Activated T-cell treated with anti-CD3 and anti-CD28 coated beads, Interleukin-2, amount 50 U/mL, for 48 hours (primary cell): Measurements from ENCODE around the gene MVB12B.

ENCODE experiments used
- DNase-seq, 2 experiments: peaks; one replicate each; pipeline ENCODE4 v3.0.0-alpha.2; 2020

Gene MVB12B

DNA sequence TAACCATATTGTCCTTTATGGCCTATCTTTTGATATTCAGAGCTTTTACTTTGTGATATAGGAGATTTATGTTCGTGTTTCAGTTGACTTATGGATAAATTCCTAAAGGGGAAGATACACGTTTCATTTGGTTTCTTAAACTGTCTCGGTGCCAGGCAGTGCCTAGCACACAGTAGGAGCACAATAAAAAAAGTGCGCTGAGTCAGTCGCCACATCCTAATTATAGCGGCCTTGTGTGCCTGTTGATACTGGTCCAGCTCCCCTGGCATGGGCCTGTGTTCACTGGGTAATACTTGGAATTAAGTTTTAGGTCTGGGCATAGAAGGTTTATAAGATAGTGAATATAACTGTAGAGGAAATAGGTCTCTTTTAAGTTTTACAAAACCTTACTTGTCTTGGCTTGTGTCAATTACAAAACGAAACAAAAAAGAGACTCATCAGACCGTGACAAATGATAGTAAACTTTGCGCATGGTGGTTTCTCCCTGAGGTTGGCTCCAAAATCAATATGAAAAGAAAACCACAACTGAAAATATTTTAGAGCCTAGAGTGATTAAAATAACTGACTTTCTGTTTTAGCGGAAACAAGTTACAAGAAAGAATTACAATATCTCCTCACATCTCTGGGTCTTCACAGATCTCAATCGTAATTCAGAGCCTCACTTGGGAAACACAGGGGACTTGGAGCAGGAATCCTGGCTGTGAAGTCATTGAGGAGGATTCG is 84.8 kb downstream of the MVB12B start:
- DNase-seq: no peak

DNA sequence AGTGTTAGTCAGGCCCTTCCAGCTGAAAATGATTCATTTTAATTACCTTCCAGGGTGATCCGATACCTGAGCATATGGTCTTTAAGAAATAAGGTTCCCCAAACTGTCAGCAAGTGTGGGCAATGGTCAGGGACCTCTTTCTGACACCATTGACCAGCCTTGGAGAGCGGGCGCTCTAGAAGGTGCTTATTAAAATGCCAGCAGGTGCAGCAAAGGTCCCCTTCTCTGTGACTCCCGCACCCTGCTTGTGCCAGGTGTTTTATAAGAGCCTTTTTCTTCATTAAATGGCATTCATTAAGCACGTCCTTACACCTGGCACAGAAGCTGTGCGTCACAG is 85.3 kb downstream of the MVB12B start:
- DNase-seq: no peak

GRCh38 chr9:126412905-126413304 is 86.3 kb downstream of the MVB12B start:
- no peak for DNase-seq

DNA sequence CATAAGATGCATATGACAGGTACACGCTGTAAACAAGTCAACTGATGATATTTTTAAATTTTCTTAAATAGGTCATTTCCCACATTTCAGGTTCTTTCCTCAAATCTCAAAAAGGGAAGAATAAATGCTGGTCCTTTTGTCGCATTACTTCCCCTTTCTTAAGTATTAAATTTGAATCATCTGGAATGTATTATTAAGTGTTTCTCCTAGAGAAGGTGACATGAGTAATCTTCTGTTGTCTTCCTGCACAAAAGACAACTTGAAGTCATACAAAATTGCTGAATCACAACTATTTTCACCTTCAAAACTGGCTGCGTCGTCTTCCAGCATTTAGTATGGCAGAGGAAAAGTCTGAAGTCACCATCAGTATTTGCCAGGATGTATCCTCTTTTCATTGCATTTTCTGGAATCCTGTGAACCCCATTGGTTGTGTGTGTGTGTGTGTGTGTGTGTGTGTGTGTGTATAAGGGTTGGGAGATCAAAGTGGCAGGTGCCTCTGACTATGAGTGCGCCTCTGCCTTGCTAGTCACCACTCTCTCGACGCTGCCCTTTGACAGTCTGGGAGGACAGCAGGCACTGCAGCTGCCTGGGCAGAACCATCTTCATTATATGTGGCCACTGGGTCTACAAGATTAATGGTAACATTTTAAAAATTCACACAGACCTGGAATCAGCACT is 86.9 kb downstream of the MVB12B start:
- DNase-seq: no peak

- no peak for DNase-seq
These were observed 89.2 kb downstream of the MVB12B start for GRCh38 chr9:126415741-126416370.

DNA sequence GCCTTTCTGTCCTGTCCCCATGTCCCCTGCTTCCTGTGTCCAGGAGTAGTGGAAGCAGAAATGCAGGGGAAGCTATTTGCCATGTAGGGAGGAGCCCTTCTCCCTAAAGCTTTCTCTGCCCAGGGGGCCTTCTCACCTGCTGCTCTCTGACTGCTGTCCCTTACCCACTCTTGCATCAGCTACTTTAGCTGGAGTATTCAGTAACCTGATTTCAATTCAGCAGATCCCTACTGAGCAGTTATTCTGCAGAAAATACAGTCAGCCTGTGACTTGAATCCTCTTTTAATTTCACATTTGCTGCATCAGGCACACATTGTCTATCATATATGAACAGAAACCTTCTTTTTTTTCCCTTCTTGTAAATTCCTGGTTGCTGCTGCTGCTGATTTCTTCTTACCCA is 90.4 kb downstream of the MVB12B start:
- no peak for DNase-seq

DNA sequence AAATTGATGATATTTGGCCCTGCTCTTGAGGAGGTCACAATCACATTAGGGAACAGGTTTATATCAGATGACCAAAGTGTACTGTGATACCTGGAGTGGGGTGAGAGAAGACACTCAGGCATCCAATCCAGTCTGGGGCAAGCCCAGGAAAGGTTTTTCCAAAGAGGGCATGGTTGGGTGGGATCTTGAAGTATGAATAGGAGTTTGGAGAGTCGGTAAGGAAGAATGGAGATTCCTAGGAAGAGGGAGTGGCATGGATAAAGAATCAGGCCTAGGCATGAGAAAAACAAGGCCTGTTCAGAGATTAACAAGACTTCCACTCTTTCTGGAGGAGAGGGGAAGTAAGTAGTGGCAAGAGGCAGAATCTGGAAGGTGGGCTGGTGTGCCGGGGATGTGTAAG is 91.1 kb downstream of the MVB12B start:
- no peak for DNase-seq

- no peak for DNase-seq
These were observed 92.0 kb downstream of the MVB12B start for GRCh38 chr9:126418608-126419007.

DNA sequence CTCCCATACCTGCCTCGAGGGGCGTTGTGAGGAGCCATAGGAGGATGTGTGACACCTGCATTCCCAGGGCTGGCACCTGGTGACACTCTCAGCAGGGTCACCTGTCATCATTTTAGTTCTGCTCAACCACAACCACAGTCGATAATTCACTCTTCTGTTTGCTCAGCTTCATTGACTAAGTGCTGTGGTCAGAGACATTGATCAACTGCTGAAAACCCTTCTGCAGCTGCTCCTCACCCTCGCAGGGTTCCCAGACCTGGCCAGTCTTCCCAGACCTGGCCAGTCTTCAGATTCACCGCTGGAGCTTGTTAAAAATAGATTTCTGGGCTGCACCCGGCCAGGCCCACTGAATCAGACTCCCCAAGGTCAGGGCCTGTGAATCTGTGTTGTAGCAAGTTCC is 92.8 kb downstream of the MVB12B start:
- DNase-seq: no peak

- DNase-seq: no peak
These were observed 93.5 kb downstream of the MVB12B start for GRCh38 chr9:126420135-126420534.

DNA sequence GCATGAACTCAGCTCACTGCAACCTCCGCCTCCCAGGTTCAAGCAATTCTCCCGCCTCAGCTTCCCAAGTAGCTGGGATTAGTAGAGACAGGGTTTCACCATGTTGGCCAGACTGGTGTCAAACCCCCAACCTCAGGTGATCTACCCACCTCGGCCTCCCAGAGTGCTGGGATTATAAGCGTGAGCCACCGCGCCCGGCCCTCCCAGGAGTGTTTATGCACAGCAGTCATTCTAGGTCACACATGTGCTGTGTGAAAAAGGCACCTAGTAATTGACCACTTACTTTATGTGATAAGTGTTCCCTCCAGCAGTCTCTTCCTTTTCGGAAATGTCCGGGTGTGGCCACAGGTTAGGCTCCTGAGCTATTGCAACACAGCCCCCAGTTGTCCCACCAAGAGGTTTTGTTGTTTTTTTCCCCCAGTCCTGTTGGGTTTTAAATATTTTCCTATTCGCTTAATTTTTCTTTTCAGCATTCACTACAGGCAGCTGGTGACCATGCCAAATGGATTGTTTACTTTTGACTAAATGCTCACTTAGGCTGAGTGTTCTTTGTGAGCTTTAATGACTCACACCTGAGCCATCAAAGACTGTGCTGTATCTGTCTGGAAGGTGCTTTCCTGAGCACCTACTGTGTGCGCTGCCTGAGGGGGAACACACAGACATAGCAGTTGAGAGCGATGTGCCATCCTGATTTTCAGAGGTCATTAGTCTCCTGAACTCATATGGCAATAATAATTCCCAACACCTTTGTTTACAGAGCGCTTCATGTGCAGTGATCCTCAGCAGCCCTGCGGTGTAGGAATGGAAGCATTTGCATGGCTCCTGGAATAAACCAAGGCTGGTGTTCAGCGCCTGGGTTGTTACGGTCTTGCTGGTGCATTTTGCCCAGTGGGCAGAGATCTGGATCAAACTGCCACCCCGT is 94.3 kb downstream of the MVB12B start:
- no peak for DNase-seq

DNA sequence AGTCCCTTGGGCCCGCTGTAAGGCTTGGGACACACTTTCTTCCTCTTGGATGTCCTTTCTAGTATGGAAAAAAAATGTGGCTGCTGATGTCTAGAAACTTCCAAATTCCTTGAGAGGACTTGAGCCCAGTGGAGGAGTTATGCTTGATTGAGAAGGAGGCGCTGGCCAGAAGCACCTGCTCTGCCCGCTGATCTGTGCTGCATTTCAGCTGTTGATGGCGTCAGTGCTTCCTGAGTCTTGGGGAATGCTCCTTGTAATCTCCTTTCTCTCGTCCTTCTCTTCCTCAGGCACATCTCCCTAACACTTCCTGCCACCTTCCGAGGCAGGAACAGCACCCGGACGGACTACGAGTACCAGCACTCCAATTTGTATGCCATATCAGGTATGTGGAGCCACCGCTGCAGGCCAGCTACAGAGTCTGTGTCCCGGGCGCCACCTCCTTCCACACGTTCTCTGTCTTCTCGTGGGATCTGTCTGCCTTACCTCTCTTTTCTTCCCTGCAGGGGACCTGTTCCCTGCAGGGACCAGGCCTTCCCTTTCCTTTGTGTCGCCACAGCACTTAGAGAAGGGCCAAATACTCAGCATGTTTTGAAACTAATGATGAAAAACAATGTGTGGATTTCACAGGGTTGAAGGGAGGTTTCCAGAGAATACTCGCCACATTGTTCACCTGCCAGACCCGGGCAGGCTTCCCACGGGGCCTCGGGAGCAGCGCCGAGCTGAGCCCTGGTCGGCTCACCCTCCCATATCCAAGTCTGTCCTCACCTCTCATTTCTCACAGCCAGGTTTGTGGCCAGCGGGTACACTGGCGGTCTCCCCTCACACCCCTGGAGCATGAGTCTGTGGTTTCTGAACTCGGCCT is 95.2 kb downstream of the MVB12B start:
- DNase-seq: no peak

- DNase-seq: no peak
These were observed 96.7 kb downstream of the MVB12B start for GRCh38 chr9:126423142-126423915.

DNA sequence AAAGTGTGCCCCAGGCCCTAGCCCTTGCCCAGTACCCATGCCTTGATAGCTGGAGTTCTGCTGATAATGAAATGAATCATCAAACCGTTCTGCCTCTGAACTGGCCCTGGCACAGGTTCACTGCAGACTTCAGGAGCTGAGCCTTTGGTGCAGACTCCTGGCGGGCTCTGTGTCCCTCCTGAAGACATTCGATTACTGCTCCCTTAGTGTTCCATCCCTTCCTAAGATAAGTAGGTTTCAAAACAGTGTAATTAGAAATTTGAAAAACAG is 97.2 kb downstream of the MVB12B start:
- DNase-seq: no peak

DNA sequence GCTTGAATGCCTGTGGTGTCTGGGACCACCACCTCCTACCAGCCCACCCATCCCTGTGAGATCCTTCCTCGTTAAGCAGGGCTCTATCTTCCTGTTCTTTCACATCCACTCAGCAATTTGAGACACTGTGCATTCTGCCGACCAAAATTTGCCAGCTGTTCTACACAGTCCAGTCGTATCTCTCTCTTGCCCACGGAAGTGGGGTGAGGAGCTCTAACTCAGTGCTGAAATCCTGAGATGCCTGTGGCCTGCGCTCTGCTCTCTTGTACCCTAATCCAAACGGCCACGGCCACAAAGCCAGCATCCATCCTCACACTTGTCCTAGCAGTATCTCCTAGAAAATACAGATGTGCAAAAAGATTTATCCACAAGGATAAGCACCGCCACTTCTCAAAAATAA is 97.9 kb downstream of the MVB12B start:
- DNase-seq: no peak

DNA sequence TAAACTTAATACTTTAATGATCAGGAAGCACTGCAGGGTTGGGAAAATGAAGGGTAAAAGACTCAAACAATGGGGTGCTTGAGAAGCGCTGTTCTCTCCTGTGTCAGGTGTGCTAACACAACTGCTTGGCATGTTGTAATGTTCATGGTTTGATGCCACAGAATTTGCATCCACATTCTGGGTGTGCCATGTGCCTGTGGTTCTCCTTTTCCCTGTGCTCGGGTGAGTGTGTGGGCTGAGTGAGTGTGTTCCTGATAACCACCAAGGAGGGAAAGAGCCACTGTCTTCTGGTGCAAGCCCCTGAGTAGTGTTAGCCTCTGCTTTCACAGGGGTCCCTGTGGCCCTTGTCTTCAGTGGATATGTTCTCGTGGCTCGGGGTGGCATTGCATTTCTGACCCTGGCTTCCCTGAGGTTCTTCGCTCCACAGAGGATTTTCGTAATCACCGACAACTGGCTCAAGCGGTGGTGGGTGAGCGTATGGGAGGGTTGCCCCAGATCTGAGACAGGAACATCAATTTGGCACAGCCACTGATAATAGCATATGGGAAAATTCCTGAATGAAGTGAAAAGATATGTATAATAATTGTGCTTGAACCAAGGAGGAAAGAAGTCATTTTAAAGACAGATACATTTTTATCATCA is 102.0 kb downstream of the MVB12B start:
- DNase-seq: no peak

DNA sequence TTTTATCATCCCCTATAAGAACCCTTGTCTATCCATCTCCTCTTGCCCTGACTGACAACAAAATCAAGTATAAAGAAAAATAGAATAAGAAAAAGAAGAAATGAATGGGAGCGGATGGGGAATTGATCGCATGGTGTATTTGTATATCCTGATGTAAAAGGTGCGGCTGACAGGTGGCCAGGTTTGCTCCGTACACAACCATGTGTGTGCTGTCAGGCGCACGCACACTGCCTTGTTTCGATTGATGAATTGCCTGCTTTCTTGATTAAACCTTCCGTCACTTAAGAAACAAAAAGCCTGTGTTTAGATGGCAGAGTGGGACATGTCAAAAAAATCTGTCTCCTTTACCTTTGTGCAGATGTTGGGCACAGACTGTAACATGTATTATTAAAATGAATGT is 102.6 kb downstream of the MVB12B start:
- DNase-seq: no peak

- no peak for DNase-seq
These were observed 103.5 kb downstream of the MVB12B start for GRCh38 chr9:126430124-126430523.

DNA sequence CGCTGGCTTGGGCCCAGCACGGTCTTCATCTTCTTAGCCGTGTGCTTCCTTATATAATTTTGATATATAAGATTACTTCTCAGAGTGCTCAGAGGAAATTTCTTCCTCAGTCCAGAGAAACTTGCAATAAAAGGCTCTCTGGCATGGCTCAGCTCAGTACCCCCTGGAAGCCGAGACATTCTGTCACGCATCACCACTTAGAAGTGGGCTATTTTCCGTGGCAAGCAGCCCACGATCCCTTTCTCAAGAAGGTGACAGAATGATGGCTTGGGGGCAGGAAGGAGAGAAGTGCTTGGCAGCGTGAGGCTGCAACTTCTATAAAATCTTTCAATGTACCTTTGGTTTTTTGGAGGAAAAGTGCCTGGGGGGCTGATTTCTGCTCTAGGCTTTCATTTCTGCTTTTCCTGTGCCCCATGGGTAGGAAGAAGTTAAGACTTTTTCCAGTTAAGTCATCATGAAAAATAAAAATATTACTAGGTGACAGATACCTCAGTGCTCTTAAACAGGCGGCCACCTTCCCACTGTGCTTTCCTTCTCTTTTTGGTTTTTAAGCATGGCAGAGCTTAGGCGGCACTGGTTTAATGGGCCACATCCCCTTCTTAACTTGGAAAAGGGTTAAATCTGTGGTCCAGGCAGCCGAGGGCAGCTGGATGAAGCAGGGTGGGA is 104.6 kb downstream of the MVB12B start:
- no peak for DNase-seq

- no peak for DNase-seq
These were observed 106.0 kb downstream of the MVB12B start for GRCh38 chr9:126432659-126433058.

GRCh38 chr9:126435105-126435504 is 108.5 kb downstream of the MVB12B start:
- no peak for DNase-seq
